H9 (cell line): ENCODE data around the gene INPP5F. TPM values are rescaled to one million over a fixed set of nuclear protein-coding genes. Genes with fewer than 3 reads are reported as not detected.

ENCODE experiments used
- DNase-seq: peaks from one replicate; pipeline ENCODE4 v3.0.0-alpha.2; 2017
- H2AFZ ChIP-seq: one replicate; pipeline ENCODE4 v1.6.1; 2013; ENCODE audit warnings: mild to moderate bottlenecking, low read length, control low read depth, moderate library complexity
- H2AK5ac ChIP-seq: 2 replicates; pipeline ENCODE4 v1.6.1; 2013; ENCODE audit warnings: low read length, control low read depth, mixed read lengths; ENCODE audit not compliant: insufficient read length
- H2BK120ac ChIP-seq: one replicate; pipeline ENCODE4 v1.6.1; 2013; ENCODE audit warnings: low read depth, mild to moderate bottlenecking, low read length, control low read depth, inconsistent platforms; ENCODE audit not compliant: poor library complexity, severe bottlenecking
- H2BK12ac ChIP-seq: 2 replicates; pipeline ENCODE4 v1.6.1; 2013; ENCODE audit warnings: low read length, control low read depth, mixed read lengths, low read depth; ENCODE audit not compliant: insufficient read length
- H2BK15ac ChIP-seq: 2 replicates; pipeline ENCODE4 v1.6.1; 2013; ENCODE audit warnings: low read depth, low read length, control low read depth
- H2BK20ac ChIP-seq: one replicate; pipeline ENCODE4 v1.6.1; 2013; ENCODE audit warnings: low read depth, mild to moderate bottlenecking, low read length, control low read depth, inconsistent platforms; ENCODE audit not compliant: poor library complexity, severe bottlenecking
- H2BK5ac ChIP-seq: 2 replicates; pipeline ENCODE4 v1.6.1; 2013; ENCODE audit warnings: low read length, control low read depth, mixed read lengths; ENCODE audit not compliant: insufficient read length
- H3K14ac ChIP-seq: 2 replicates; pipeline ENCODE4 v1.6.1; 2013; ENCODE audit warnings: low read length, control low read depth; ENCODE audit not compliant: insufficient read depth
- H3K18ac ChIP-seq: 2 replicates; pipeline ENCODE4 v1.6.1; 2013; ENCODE audit warnings: low read depth, mild to moderate bottlenecking, mixed read lengths, low read length, control low read depth; ENCODE audit not compliant: insufficient read length
- H3K23ac ChIP-seq: 2 replicates; pipeline ENCODE4 v1.6.1; 2013; ENCODE audit warnings: low read length, control low read depth, mixed read lengths, low read depth; ENCODE audit not compliant: insufficient read length
- H3K23me2 ChIP-seq: 2 replicates; pipeline ENCODE4 v1.6.1; 2013; ENCODE audit warnings: low read depth, mild to moderate bottlenecking, mixed read lengths, low read length, control low read depth; ENCODE audit not compliant: insufficient read length, poor library complexity, severe bottlenecking
- H3K27ac ChIP-seq: 2 replicates; pipeline ENCODE4 v1.5.1; 2013; ENCODE audit warnings: low read length, control low read depth, mixed read lengths, low read depth; ENCODE audit not compliant: insufficient read length
- H3K27me3 ChIP-seq: 2 replicates; pipeline ENCODE4 v1.6.1; 2013; ENCODE audit warnings: low read length, control low read depth, inconsistent platforms; ENCODE audit not compliant: insufficient read depth
- H3K4ac ChIP-seq: 2 replicates; pipeline ENCODE4 v1.6.1; 2013; ENCODE audit warnings: low read depth, mild to moderate bottlenecking, control low read depth, inconsistent platforms, low read length, moderate library complexity
- H3K4me1 ChIP-seq: 2 replicates; pipeline ENCODE4 v1.6.1; 2013; ENCODE audit warnings: low read length, control low read depth, inconsistent platforms; ENCODE audit not compliant: insufficient read depth
- H3K4me2 ChIP-seq: 2 replicates; pipeline ENCODE4 v1.6.1; 2013; ENCODE audit warnings: low read length, control low read depth, mixed read lengths; ENCODE audit not compliant: insufficient read length, insufficient read depth
- H3K56ac ChIP-seq: 2 replicates; pipeline ENCODE4 v1.6.1; 2013; ENCODE audit warnings: low read depth, mild to moderate bottlenecking, mixed read lengths, low read length, control low read depth; ENCODE audit not compliant: insufficient read length
- H3K79me1 ChIP-seq: 2 replicates; pipeline ENCODE4 v1.6.1; 2013; ENCODE audit warnings: low read depth, mild to moderate bottlenecking, moderate library complexity, low read length, control low read depth, inconsistent platforms; ENCODE audit not compliant: insufficient read depth, poor library complexity, severe bottlenecking
- H3K79me2 ChIP-seq: 2 replicates; pipeline ENCODE4 v1.6.1; 2013; ENCODE audit warnings: low read length, control low read depth, inconsistent platforms; ENCODE audit not compliant: insufficient read depth
- H3K9ac ChIP-seq: 2 replicates; pipeline ENCODE4 v1.6.1; 2013; ENCODE audit warnings: low read length, control low read depth, mixed read lengths; ENCODE audit not compliant: insufficient read length; ENCODE audit errors: extremely low read depth
- H3K9me3 ChIP-seq: one replicate; pipeline ENCODE4 v1.6.1; 2013; ENCODE audit warnings: low read depth, low read length, inconsistent platforms; ENCODE audit not compliant: control insufficient read depth
- H3T11ph ChIP-seq: one replicate; pipeline ENCODE4 v1.6.1; 2013; ENCODE audit warnings: mild to moderate bottlenecking, low read length, control low read depth, inconsistent platforms
- H4K20me1 ChIP-seq: one replicate; pipeline ENCODE4 v1.6.1; 2013; ENCODE audit not compliant: control insufficient read depth, insufficient read length, insufficient read depth
- H4K5ac ChIP-seq: 2 replicates; pipeline ENCODE4 v1.6.1; 2013; ENCODE audit warnings: low read depth, mild to moderate bottlenecking, mixed read lengths, low read length, control low read depth; ENCODE audit not compliant: insufficient read length
- H4K8ac ChIP-seq: replicated peaks from 2 replicates; pipeline ENCODE4 v1.6.1; 2013; ENCODE audit warnings: low read length, control low read depth, mixed read lengths, low read depth; ENCODE audit not compliant: insufficient read length
- H4K91ac ChIP-seq: 2 replicates; pipeline ENCODE4 v1.6.1; 2013; ENCODE audit warnings: low read depth, mild to moderate bottlenecking, moderate library complexity, mixed read lengths, low read length, control low read depth; ENCODE audit not compliant: insufficient read length
- H3K27ac Mint-ChIP-seq, 3 experiments: 2 replicates in 2 of 3; 3 replicates in 1 of 3; pipeline ENCODE4 v1.8.0; 2020 to 2021; ENCODE audit warnings: mixed read lengths in 3 of 3, mild to moderate bottlenecking in 1 of 3, moderate library complexity in 1 of 3
- H3K27me3 Mint-ChIP-seq: 2 replicates; pipeline ENCODE4 v1.8.0; 2021; ENCODE audit warnings: low read depth, mild to moderate bottlenecking, moderate library complexity, mixed read lengths
- H3K36me3 Mint-ChIP-seq, 3 experiments: 2 replicates in 2 of 3; 3 replicates in 1 of 3; pipeline ENCODE4 v1.8.0; 2020 to 2021; ENCODE audit warnings: low read depth in 3 of 3, mixed read lengths in 3 of 3; ENCODE audit not compliant: insufficient read depth in 1 of 3
- H3K4me1 Mint-ChIP-seq, 2 experiments: 2 replicates each; pipeline ENCODE4 v1.8.0; 2020; ENCODE audit warnings: mixed read lengths in 2 of 2
- H3K4me3 Mint-ChIP-seq, 2 experiments: 2 replicates in 1 of 2; 3 replicates in 1 of 2; pipeline ENCODE4 v1.8.0; 2020 to 2021; ENCODE audit warnings: mild to moderate bottlenecking in 2 of 2, mixed read lengths in 2 of 2, moderate library complexity in 1 of 2
- H3K9me3 Mint-ChIP-seq, 2 experiments: 2 replicates in 1 of 2; 3 replicates in 1 of 2; pipeline ENCODE4 v1.8.0; 2020; ENCODE audit warnings: mild to moderate bottlenecking in 2 of 2, mixed read lengths in 2 of 2, moderate library complexity in 1 of 2
- CTCF ChIP-seq: fragments of 200-600 bp; sonication (generic); conservative IDR thresholded peaks from 3 replicates; pipeline ENCODE4 v1.8.0; 2021; ENCODE audit warnings: antibody characterized with exemption, mild to moderate bottlenecking
- WGBS: extraction: QIAGEN DNeasy Blood & Tissue Kit; methylation state at CpG from one replicate; pipeline ENCODE4 v1.1.7; 2013; ENCODE audit warnings: missing lambda C conversion rate, low lambda C conversion rate, mixed read lengths; ENCODE audit not compliant: insufficient read length; ENCODE audit errors: extremely low coverage; 5-methylcytosine and 5-hydroxymethylcytosine counted together
- total RNA-seq: library from RNA; stranded (reverse); gene quantifications from 2 replicates; pipeline ENCODE4 v1.2.1, GENCODE V29; 2021

Gene INPP5F
- total RNA-seq, 1 experiment from 2014 or later, result 108 TPM

- Histone ChIP-seq H4K91ac (no peak overlapping the region), H3K14ac (no peak overlapping the region), H3K4me2 (peak overlapping the region; percentile 16), H3K27ac (no peak overlapping the region), H2BK5ac (no peak overlapping the region), H3K23ac (no peak overlapping the region), H3K9ac (no peak overlapping the region), H2BK20ac (no peak overlapping the region), H3K4ac (no peak overlapping the region), H2AK5ac (no peak overlapping the region), H2BK15ac (no peak overlapping the region), H3K56ac (no peak overlapping the region), H2BK12ac (no peak overlapping the region), H2BK120ac (no peak overlapping the region), H3K23me2 (peaks cover 8% of the 10 kb centered on the region), H4K20me1 (no peaks in the 10 kb centered on the region), H3K9me3 (no peaks in the 10 kb centered on the region), H2AFZ (no peak overlapping the region), H3K79me1 (no peaks in the 10 kb centered on the region), H3K18ac (no peak overlapping the region), H3T11ph (no peak overlapping the region), H4K5ac (no peak overlapping the region), H3K79me2 (peaks cover 10% of the 10 kb centered on the region; the same call in 1 of the 2 replicates), H3K27me3 (no peaks in the 10 kb centered on the region), H4K8ac (no peak overlapping the region), H3K4me1 (no peaks in the 10 kb centered on the region)
- TF ChIP-seq CTCF, result no peak
- Mint-ChIP-seq H3K27me3 (no peaks in the 10 kb centered on the region), H3K27ac (no peak overlapping the region), H3K4me1 (peaks cover 18 to 29% of the 10 kb centered on the region in 2 experiments), H3K9me3 (no peaks in the 10 kb centered on the region; a peak in 1 of 5 replicates), H3K4me3 (peak overlapping the region; percentile 80 to 81), H3K36me3 (peaks cover 2 to 43% (median 35%) of the 10 kb centered on the region in 3 experiments)
- DNase-seq, result no peak
- no CpG with 5 or more reads among the region's 4 CpGs for WGBS
These were observed 95.3 kb downstream of the INPP5F start for GRCh38 chr10:119821182-119821581.
